ENCODE results near the gene EFHC1. TPM values are rescaled to one million over a fixed set of nuclear protein-coding genes. Genes with fewer than 3 reads are reported as not detected.

Gene EFHC1
- total RNA-seq, 1 donor from 2014 or later = 14.1 TPM

GRCh38 chr6:52394251-52394666 lies 25.9 kb upstream of the EFHC1 start:
- H3K27ac ChIP-seq (ENCODE audit: low read depth, low read length) = no peak overlapping the region
- H3K4me3 ChIP-seq (ENCODE audit: low read length in 3 of 3) = no peak overlapping the region
- no peaks in the 10 kb centered on the region for H3K36me3 ChIP-seq (ENCODE audit: control insufficient read depth in 3 of 3, insufficient read depth in 3 of 3, low read length in 3 of 3)
- H3K4me1 ChIP-seq (ENCODE audit: control insufficient read depth in 3 of 3, insufficient read depth in 3 of 3, low read length in 3 of 3) = peaks cover 0 to 3% (median 0%) of the 10 kb centered on the region in 3 donors
- H3K9me3 ChIP-seq (ENCODE audit: control insufficient read depth in 3 of 3, low read length in 3 of 3) = no peaks in the 10 kb centered on the region
- H3K9ac ChIP-seq (ENCODE audit: low read depth in 1 of 3, low read length in 3 of 3) = no peak overlapping the region
- no peaks in the 10 kb centered on the region for H3K27me3 ChIP-seq (ENCODE audit: control insufficient read depth in 3 of 3, insufficient read depth in 3 of 3, low read length in 3 of 3)

- no peak overlapping the region for H3K4me3 ChIP-seq (ENCODE audit: low read length in 3 of 3)
- no peak overlapping the region for H3K27ac ChIP-seq (ENCODE audit: low read depth, low read length)
- no peaks in the 10 kb centered on the region for H3K27me3 ChIP-seq (ENCODE audit: control insufficient read depth in 3 of 3, insufficient read depth in 3 of 3, low read length in 3 of 3)
- H3K4me1 ChIP-seq (ENCODE audit: control insufficient read depth in 3 of 3, insufficient read depth in 3 of 3, low read length in 3 of 3) = no peaks in the 10 kb centered on the region
- H3K9me3 ChIP-seq (ENCODE audit: control insufficient read depth in 3 of 3, low read length in 3 of 3) = no peaks in the 10 kb centered on the region
- H3K36me3 ChIP-seq (ENCODE audit: control insufficient read depth in 3 of 3, insufficient read depth in 3 of 3, low read length in 3 of 3) = no peaks in the 10 kb centered on the region
- no peak overlapping the region for H3K9ac ChIP-seq (ENCODE audit: low read depth in 1 of 3, low read length in 3 of 3)
These were observed 24.2 kb upstream of the EFHC1 start for GRCh38 chr6:52395969-52396368.

- Histone ChIP-seq H3K9ac (ENCODE audit: low read depth in 1 of 3, low read length in 3 of 3) (no peak overlapping the region), H3K27ac (ENCODE audit: low read depth, low read length) (no peak overlapping the region), H3K36me3 (ENCODE audit: control insufficient read depth in 3 of 3, insufficient read depth in 3 of 3, low read length in 3 of 3) (no peaks in the 10 kb centered on the region), H3K4me3 (ENCODE audit: low read length in 3 of 3) (no peak overlapping the region), H3K27me3 (ENCODE audit: control insufficient read depth in 3 of 3, insufficient read depth in 3 of 3, low read length in 3 of 3) (no peaks in the 10 kb centered on the region), H3K9me3 (ENCODE audit: control insufficient read depth in 3 of 3, low read length in 3 of 3) (no peaks in the 10 kb centered on the region), H3K4me1 (ENCODE audit: control insufficient read depth in 3 of 3, insufficient read depth in 3 of 3, low read length in 3 of 3) (no peaks in the 10 kb centered on the region)
These were observed 20.4 kb upstream of the EFHC1 start for GRCh38 chr6:52399511-52400312.

- H3K27ac ChIP-seq (ENCODE audit: low read depth, low read length) = no peak overlapping the region
- H3K4me3 ChIP-seq (ENCODE audit: low read length in 3 of 3) = no peak overlapping the region
These were observed 19.7 kb upstream of the EFHC1 start for GRCh38 chr6:52400313-52401041.

GRCh38 chr6:52403086-52403485 lies 17.1 kb upstream of the EFHC1 start:
- H3K4me3 ChIP-seq (ENCODE audit: low read length in 3 of 3) = no peak overlapping the region
- no peaks in the 10 kb centered on the region for H3K36me3 ChIP-seq (ENCODE audit: control insufficient read depth in 3 of 3, insufficient read depth in 3 of 3, low read length in 3 of 3)
- H3K9ac ChIP-seq (ENCODE audit: low read depth in 1 of 3, low read length in 3 of 3) = no peak overlapping the region
- H3K27me3 ChIP-seq (ENCODE audit: control insufficient read depth in 3 of 3, insufficient read depth in 3 of 3, low read length in 3 of 3) = no peaks in the 10 kb centered on the region
- no peaks in the 10 kb centered on the region for H3K4me1 ChIP-seq (ENCODE audit: control insufficient read depth in 3 of 3, insufficient read depth in 3 of 3, low read length in 3 of 3)
- no peaks in the 10 kb centered on the region for H3K9me3 ChIP-seq (ENCODE audit: control insufficient read depth in 3 of 3, low read length in 3 of 3)
- H3K27ac ChIP-seq (ENCODE audit: low read depth, low read length) = no peak overlapping the region

More at GRCh38 chr6:52400313-52401041, 19.7 kb upstream of the EFHC1 start:
- H3K27me3 ChIP-seq (ENCODE audit: control insufficient read depth in 3 of 3, insufficient read depth in 3 of 3, low read length in 3 of 3) = no peaks in the 10 kb centered on the region
- H3K36me3 ChIP-seq (ENCODE audit: control insufficient read depth in 3 of 3, insufficient read depth in 3 of 3, low read length in 3 of 3) = no peaks in the 10 kb centered on the region
- no peak overlapping the region for H3K9ac ChIP-seq (ENCODE audit: low read depth in 1 of 3, low read length in 3 of 3)
- no peaks in the 10 kb centered on the region for H3K4me1 ChIP-seq (ENCODE audit: control insufficient read depth in 3 of 3, insufficient read depth in 3 of 3, low read length in 3 of 3)
- no peaks in the 10 kb centered on the region for H3K9me3 ChIP-seq (ENCODE audit: control insufficient read depth in 3 of 3, low read length in 3 of 3)

- no peaks in the 10 kb centered on the region for H3K27me3 ChIP-seq (ENCODE audit: control insufficient read depth in 3 of 3, insufficient read depth in 3 of 3, low read length in 3 of 3)
- H3K4me1 ChIP-seq (ENCODE audit: control insufficient read depth in 3 of 3, insufficient read depth in 3 of 3, low read length in 3 of 3) = no peaks in the 10 kb centered on the region
- H3K9ac ChIP-seq (ENCODE audit: low read depth in 1 of 3, low read length in 3 of 3) = no peak overlapping the region
- H3K36me3 ChIP-seq (ENCODE audit: control insufficient read depth in 3 of 3, insufficient read depth in 3 of 3, low read length in 3 of 3) = no peaks in the 10 kb centered on the region
- H3K27ac ChIP-seq (ENCODE audit: low read depth, low read length) = no peak overlapping the region
- no peak overlapping the region for H3K4me3 ChIP-seq (ENCODE audit: low read length in 3 of 3)
- no peaks in the 10 kb centered on the region for H3K9me3 ChIP-seq (ENCODE audit: control insufficient read depth in 3 of 3, low read length in 3 of 3)
These were observed 16.5 kb upstream of the EFHC1 start for GRCh38 chr6:52403627-52404026.

- no peak overlapping the region for H3K9ac ChIP-seq (ENCODE audit: low read depth in 1 of 3, low read length in 3 of 3)
- H3K27ac ChIP-seq (ENCODE audit: low read depth, low read length) = no peak overlapping the region
- no peaks in the 10 kb centered on the region for H3K4me1 ChIP-seq (ENCODE audit: control insufficient read depth in 3 of 3, insufficient read depth in 3 of 3, low read length in 3 of 3)
- no peaks in the 10 kb centered on the region for H3K36me3 ChIP-seq (ENCODE audit: control insufficient read depth in 3 of 3, insufficient read depth in 3 of 3, low read length in 3 of 3)
- no peak overlapping the region for H3K4me3 ChIP-seq (ENCODE audit: low read length in 3 of 3)
- no peaks in the 10 kb centered on the region for H3K9me3 ChIP-seq (ENCODE audit: control insufficient read depth in 3 of 3, low read length in 3 of 3)
- H3K27me3 ChIP-seq (ENCODE audit: control insufficient read depth in 3 of 3, insufficient read depth in 3 of 3, low read length in 3 of 3) = no peaks in the 10 kb centered on the region
These were observed 14.9 kb upstream of the EFHC1 start for GRCh38 chr6:52405243-52405642.

GRCh38 chr6:52407467-52407866 lies 12.7 kb upstream of the EFHC1 start:
- H3K27ac ChIP-seq (ENCODE audit: low read depth, low read length) = no peak overlapping the region
- H3K9me3 ChIP-seq (ENCODE audit: control insufficient read depth in 3 of 3, low read length in 3 of 3) = no peaks in the 10 kb centered on the region
- H3K27me3 ChIP-seq (ENCODE audit: control insufficient read depth in 3 of 3, insufficient read depth in 3 of 3, low read length in 3 of 3) = no peaks in the 10 kb centered on the region
- H3K9ac ChIP-seq (ENCODE audit: low read depth in 1 of 3, low read length in 3 of 3) = no peak overlapping the region
- H3K4me3 ChIP-seq (ENCODE audit: low read length in 3 of 3) = no peak overlapping the region
- no peaks in the 10 kb centered on the region for H3K4me1 ChIP-seq (ENCODE audit: control insufficient read depth in 3 of 3, insufficient read depth in 3 of 3, low read length in 3 of 3)
- H3K36me3 ChIP-seq (ENCODE audit: control insufficient read depth in 3 of 3, insufficient read depth in 3 of 3, low read length in 3 of 3) = no peaks in the 10 kb centered on the region

GRCh38 chr6:52409499-52409898 lies 10.6 kb upstream of the EFHC1 start:
- Histone ChIP-seq H3K4me1 (ENCODE audit: control insufficient read depth in 3 of 3, insufficient read depth in 3 of 3, low read length in 3 of 3) (no peaks in the 10 kb centered on the region), H3K4me3 (ENCODE audit: low read length in 3 of 3) (no peak overlapping the region), H3K9me3 (ENCODE audit: control insufficient read depth in 3 of 3, low read length in 3 of 3) (no peaks in the 10 kb centered on the region), H3K27me3 (ENCODE audit: control insufficient read depth in 3 of 3, insufficient read depth in 3 of 3, low read length in 3 of 3) (no peaks in the 10 kb centered on the region), H3K36me3 (ENCODE audit: control insufficient read depth in 3 of 3, insufficient read depth in 3 of 3, low read length in 3 of 3) (no peaks in the 10 kb centered on the region), H3K27ac (ENCODE audit: low read depth, low read length) (no peak overlapping the region), H3K9ac (ENCODE audit: low read depth in 1 of 3, low read length in 3 of 3) (no peak overlapping the region)

GRCh38 chr6:52410979-52411378 lies 9.2 kb upstream of the EFHC1 start:
- no peaks in the 10 kb centered on the region for H3K4me1 ChIP-seq (ENCODE audit: control insufficient read depth in 3 of 3, insufficient read depth in 3 of 3, low read length in 3 of 3)
- no peak overlapping the region for H3K9ac ChIP-seq (ENCODE audit: low read depth in 1 of 3, low read length in 3 of 3)
- H3K27ac ChIP-seq (ENCODE audit: low read depth, low read length) = no peak overlapping the region
- no peak overlapping the region for H3K4me3 ChIP-seq (ENCODE audit: low read length in 3 of 3)
- H3K36me3 ChIP-seq (ENCODE audit: control insufficient read depth in 3 of 3, insufficient read depth in 3 of 3, low read length in 3 of 3) = no peaks in the 10 kb centered on the region
- no peaks in the 10 kb centered on the region for H3K9me3 ChIP-seq (ENCODE audit: control insufficient read depth in 3 of 3, low read length in 3 of 3)
- H3K27me3 ChIP-seq (ENCODE audit: control insufficient read depth in 3 of 3, insufficient read depth in 3 of 3, low read length in 3 of 3) = no peaks in the 10 kb centered on the region
